Endodermal cell (in vitro differentiated cells): Measurements from ENCODE around the gene DNAH8. TPM values are rescaled to one million over a fixed set of nuclear protein-coding genes. Genes with fewer than 3 reads are reported as not detected.

Source experiments
- DNase-seq: peaks from one replicate; pipeline ENCODE4 v3.0.0-alpha.2; 2017
- H3K27ac ChIP-seq: 2 replicates; pipeline ENCODE4 v1.5.1; 2013; ENCODE audit warnings: mild to moderate bottlenecking, low read depth, low read length, moderate library complexity
- H3K27me3 ChIP-seq: 2 replicates; pipeline ENCODE4 v1.6.1; 2013; ENCODE audit warnings: mild to moderate bottlenecking, low read length, moderate library complexity; ENCODE audit not compliant: insufficient read depth, control insufficient read depth, poor library complexity, severe bottlenecking
- H3K36me3 ChIP-seq: 2 replicates; pipeline ENCODE4 v1.7.0; 2013; ENCODE audit warnings: mild to moderate bottlenecking, low read length, moderate library complexity; ENCODE audit not compliant: control insufficient read depth, insufficient read depth
- H3K4me1 ChIP-seq: one replicate; pipeline ENCODE4 v1.7.0; 2013; ENCODE audit warnings: low read length; ENCODE audit not compliant: control insufficient read depth, insufficient read depth
- H3K4me3 ChIP-seq: 2 replicates; pipeline ENCODE4 v1.5.1; 2013; ENCODE audit warnings: mild to moderate bottlenecking, low read length, moderate library complexity
- H3K9ac ChIP-seq: 2 replicates; pipeline ENCODE4 v1.6.1; 2013; ENCODE audit warnings: mild to moderate bottlenecking, low read length, moderate library complexity; ENCODE audit not compliant: poor library complexity, severe bottlenecking; ENCODE audit errors: extremely low read depth
- H3K9me3 ChIP-seq: 2 replicates; pipeline ENCODE4 v1.6.1; 2013; ENCODE audit warnings: mild to moderate bottlenecking, low read length, moderate library complexity; ENCODE audit not compliant: control insufficient read depth
- H3K27ac Mint-ChIP-seq: 2 replicates; pipeline ENCODE4 v1.8.0; 2020; ENCODE audit warnings: mixed read lengths
- H3K27me3 Mint-ChIP-seq: 2 replicates; pipeline ENCODE4 v1.8.0; 2021; ENCODE audit warnings: mild to moderate bottlenecking, mixed read lengths; ENCODE audit not compliant: insufficient read depth
- H3K36me3 Mint-ChIP-seq: 2 replicates; pipeline ENCODE4 v1.8.0; 2020; ENCODE audit warnings: low read depth, mixed read lengths
- H3K4me1 Mint-ChIP-seq: 2 replicates; pipeline ENCODE4 v1.8.0; 2020; ENCODE audit warnings: mixed read lengths
- H3K4me3 Mint-ChIP-seq: 2 replicates; pipeline ENCODE4 v1.8.0; 2020; ENCODE audit warnings: mild to moderate bottlenecking, moderate library complexity, mixed read lengths
- H3K9me3 Mint-ChIP-seq: 2 replicates; pipeline ENCODE4 v1.8.0; 2020; ENCODE audit warnings: mild to moderate bottlenecking, mixed read lengths
- CTCF ChIP-seq: fragments of 200-600 bp; sonication (generic); conservative IDR thresholded peaks from 2 replicates; pipeline ENCODE4 v1.5.0; 2021; ENCODE audit warnings: antibody characterized with exemption, mild to moderate bottlenecking
- WGBS, 2 experiments: methylation state at CpG; one replicate each; pipeline versions ENCODE4 v1.1.5 to v1.1.7; 2013; ENCODE audit warnings: missing lambda C conversion rate in 2 of 2, mixed read lengths in 1 of 2; ENCODE audit not compliant: insufficient coverage in 1 of 2, insufficient read length in 1 of 2; 5-methylcytosine and 5-hydroxymethylcytosine counted together
- total RNA-seq, 2 donors: library from RNA; stranded (reverse); fragmentation: NEBNext Ultra II Directional in 1 of 2; extraction: Animal tissue kit (Norgen Biotek cat#: 25700) in 1 of 2; gene quantifications; 2 replicates in 1 of 2; 3 replicates in 1 of 2; pipeline ENCODE4 v1.2.1, GENCODE V29; 2021

DNAH8 gene
- total RNA-seq, 2 donors from 2014 or later: not detected

GRCh38 chr6:38782616-38783015, 67.5 kb downstream of the DNAH8 start:
- no peak overlapping the region for H3K4me3 Mint-ChIP-seq
- Histone ChIP-seq H3K27ac (no peak overlapping the region), H3K36me3 (no peaks in the 10 kb centered on the region), H3K4me1 (no peaks in the 10 kb centered on the region), H3K4me3 (no peak overlapping the region), H3K27me3 (no peaks in the 10 kb centered on the region), H3K9me3 (no peaks in the 10 kb centered on the region), H3K9ac (no peak overlapping the region)
- H3K36me3 Mint-ChIP-seq: no peaks in the 10 kb centered on the region
- H3K27ac Mint-ChIP-seq: no peak overlapping the region
- TF ChIP-seq CTCF: no peak
- H3K4me1 Mint-ChIP-seq: peaks cover 20% of the 10 kb centered on the region
- H3K9me3 Mint-ChIP-seq: no peaks in the 10 kb centered on the region
- H3K27me3 Mint-ChIP-seq: peaks cover 1% of the 10 kb centered on the region
- DNase-seq: no peak
- WGBS, 2 experiments: 76% methylated on average over 2 of the region's 2 CpGs; no CpG with 5 or more reads in 1 of the 2 experiments

GRCh38 chr6:38783443-38784228, 68.5 kb downstream of the DNAH8 start:
- H3K4me3 ChIP-seq: no peak overlapping the region
- H3K27ac Mint-ChIP-seq: peak overlapping the region; percentile 44
- peak; percentile 67 for DNase-seq

DNA sequence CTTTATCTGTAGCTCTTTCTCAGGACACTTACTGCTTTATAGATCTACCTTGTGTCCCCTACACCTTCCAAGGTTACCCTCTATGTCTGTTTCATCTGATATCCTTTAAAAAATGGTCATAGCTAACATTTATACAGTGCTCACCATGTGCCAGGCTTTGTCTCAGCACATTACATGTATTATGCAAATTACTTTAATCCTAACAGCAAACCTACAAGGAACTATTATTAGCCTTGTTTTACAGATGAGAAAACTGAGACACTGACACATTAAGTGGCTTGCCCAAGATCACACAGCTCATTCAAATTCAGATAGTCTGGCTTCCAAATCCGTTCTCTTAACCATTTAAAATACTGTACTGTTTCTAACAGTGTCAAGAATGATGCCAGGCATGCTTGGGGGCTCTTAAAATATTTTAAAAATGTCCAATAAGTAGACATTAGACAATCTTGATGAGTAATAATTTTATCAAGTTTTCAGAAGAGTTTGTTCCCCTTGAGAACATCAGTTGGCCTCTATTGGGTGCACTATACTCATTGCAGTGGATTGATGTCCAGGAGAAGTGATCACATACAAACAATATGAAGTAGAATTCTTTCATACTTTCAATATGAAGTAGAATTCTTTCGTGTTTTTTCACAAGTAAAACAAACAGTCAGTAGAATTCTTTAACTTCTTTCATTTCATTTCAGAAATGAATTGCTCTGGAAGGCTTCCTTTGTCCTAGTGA, 69.6 kb downstream of the DNAH8 start:
- Histone ChIP-seq H3K4me3 (no peak overlapping the region), H3K27me3 (no peaks in the 10 kb centered on the region), H3K4me1 (no peaks in the 10 kb centered on the region), H3K27ac (no peak overlapping the region), H3K9me3 (no peaks in the 10 kb centered on the region), H3K36me3 (no peaks in the 10 kb centered on the region), H3K9ac (no peak overlapping the region)
- Mint-ChIP-seq H3K9me3 (no peaks in the 10 kb centered on the region), H3K27me3 (no peaks in the 10 kb centered on the region), H3K4me3 (no peak overlapping the region), H3K36me3 (no peaks in the 10 kb centered on the region), H3K4me1 (peaks cover 20% of the 10 kb centered on the region), H3K27ac (no peak overlapping the region)
- TF ChIP-seq CTCF: no peak
- no peak for DNase-seq
- WGBS, 2 experiments: 87% methylated on average over 2 of the region's 2 CpGs; no CpG with 5 or more reads in 1 of the 2 experiments

More at GRCh38 chr6:38783443-38784228, 68.5 kb downstream of the DNAH8 start:
- TF ChIP-seq CTCF: no peak
- Histone ChIP-seq H3K27ac (no peak overlapping the region), H3K9me3 (no peaks in the 10 kb centered on the region), H3K9ac (no peak overlapping the region), H3K4me1 (no peaks in the 10 kb centered on the region), H3K36me3 (no peaks in the 10 kb centered on the region), H3K27me3 (no peaks in the 10 kb centered on the region)
- Mint-ChIP-seq H3K9me3 (no peaks in the 10 kb centered on the region), H3K4me3 (peak overlapping the region; percentile 20), H3K27me3 (peaks cover 1% of the 10 kb centered on the region), H3K4me1 (peaks cover 20% of the 10 kb centered on the region), H3K36me3 (no peaks in the 10 kb centered on the region)
- 52 to 56% methylated on average over 3 to 11 of the region's 11 CpGs for WGBS, 2 experiments
